ENCODE data around the gene FAM32A.

FAM32A gene

DNA sequence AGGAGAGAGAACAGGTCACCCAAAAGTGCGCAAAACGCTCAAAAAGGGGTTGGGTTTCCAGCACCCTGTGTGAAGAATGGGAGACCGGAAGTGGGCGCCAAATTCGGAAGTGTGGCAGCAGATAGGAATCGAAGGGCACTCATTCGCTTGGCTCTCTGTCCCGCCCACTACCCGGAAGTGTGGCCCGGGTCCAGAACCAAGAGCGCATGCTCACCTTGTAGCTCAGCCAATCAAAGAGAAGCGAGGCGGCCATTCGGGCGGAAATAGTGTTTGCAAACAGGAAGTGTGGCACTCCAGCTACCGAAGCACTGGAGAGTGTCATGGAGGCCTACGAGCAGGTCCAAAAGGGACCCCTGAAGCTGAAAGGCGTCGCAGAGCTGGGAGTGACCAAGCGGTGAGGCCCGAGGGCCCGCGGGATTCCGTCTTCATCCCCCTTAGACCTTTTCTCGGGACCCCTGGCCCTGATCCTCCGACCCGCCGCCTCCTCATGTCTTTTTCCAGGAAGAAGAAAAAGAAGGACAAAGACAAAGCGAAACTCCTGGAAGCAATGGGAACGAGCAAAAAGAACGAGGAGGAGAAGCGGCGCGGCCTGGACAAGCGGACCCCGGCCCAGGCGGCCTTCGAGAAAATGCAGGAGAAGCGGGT is at the start of gene FAM32A:
Gene FAM32A (plus strand): TSS at position 288 of the 645 bp plus-strand sequence. CDS start 33 bp downstream, at position 321.
- H3K27me3 ChIP-seq (replicated peaks; ENCODE audit: control insufficient read depth, insufficient read depth, low read length) = no peaks in the 10 kb centered on the region
- peak within 1 kb of the TSS; percentile 91 for H3K4me3 ChIP-seq (ENCODE audit: low read length)
- peak within 1 kb of the TSS; percentile 96 for H3K9ac ChIP-seq (ENCODE audit: low read length)
- H3K9me3 ChIP-seq (ENCODE audit: control insufficient read depth, low read length) = no peaks in the 10 kb centered on the region
- peaks cover 28% of the 10 kb centered on the region for H3K4me1 ChIP-seq (ENCODE audit: control insufficient read depth, insufficient read depth, low read length)
- H3K36me3 ChIP-seq (ENCODE audit: control insufficient read depth, insufficient read depth, low read length, severe bottlenecking) = peaks cover 19% of the 10 kb centered on the region
- DNase-seq (ENCODE audit: low read depth) = peak; percentile 99

- H3K4me1 ChIP-seq (ENCODE audit: control insufficient read depth, insufficient read depth, low read length) = no peaks in the 10 kb centered on the region
- DNase-seq (ENCODE audit: low read depth) = no peak
- H3K4me3 ChIP-seq (ENCODE audit: low read length) = no peak overlapping the region
- no peaks in the 10 kb centered on the region for H3K27me3 ChIP-seq (replicated peaks; ENCODE audit: control insufficient read depth, insufficient read depth, low read length)
- H3K9ac ChIP-seq (ENCODE audit: low read length) = no peak overlapping the region
- H3K36me3 ChIP-seq (ENCODE audit: control insufficient read depth, insufficient read depth, low read length, severe bottlenecking) = peaks cover 25% of the 10 kb centered on the region
- H3K9me3 ChIP-seq (ENCODE audit: control insufficient read depth, low read length) = no peaks in the 10 kb centered on the region
Observed at GRCh38 chr19:16135430-16136127, 49.6 kb upstream of the FAM32A start.

- peaks cover 25% of the 10 kb centered on the region for H3K36me3 ChIP-seq (ENCODE audit: control insufficient read depth, insufficient read depth, low read length, severe bottlenecking)
- no peak for DNase-seq (ENCODE audit: low read depth)
- H3K9ac ChIP-seq (ENCODE audit: low read length) = no peak overlapping the region
- H3K4me3 ChIP-seq (ENCODE audit: low read length) = no peak overlapping the region
- H3K4me1 ChIP-seq (ENCODE audit: control insufficient read depth, insufficient read depth, low read length) = no peaks in the 10 kb centered on the region
- no peaks in the 10 kb centered on the region for H3K9me3 ChIP-seq (ENCODE audit: control insufficient read depth, low read length)
- H3K27me3 ChIP-seq (replicated peaks; ENCODE audit: control insufficient read depth, insufficient read depth, low read length) = no peaks in the 10 kb centered on the region
Observed at GRCh38 chr19:16136185-16136999, 48.8 kb upstream of the FAM32A start.

- Histone ChIP-seq H3K4me3 (ENCODE audit: low read length) (no peak overlapping the region), H3K4me1 (ENCODE audit: control insufficient read depth, insufficient read depth, low read length) (no peaks in the 10 kb centered on the region), H3K9me3 (ENCODE audit: control insufficient read depth, low read length) (no peaks in the 10 kb centered on the region), H3K9ac (ENCODE audit: low read length) (no peak overlapping the region), H3K27me3 (replicated peaks; ENCODE audit: control insufficient read depth, insufficient read depth, low read length) (peaks cover 6% of the 10 kb centered on the region), H3K36me3 (ENCODE audit: control insufficient read depth, insufficient read depth, low read length, severe bottlenecking) (no peaks in the 10 kb centered on the region)
- no peak for DNase-seq (ENCODE audit: low read depth)
Observed at GRCh38 chr19:16139752-16140151, 45.5 kb upstream of the FAM32A start.

DNA sequence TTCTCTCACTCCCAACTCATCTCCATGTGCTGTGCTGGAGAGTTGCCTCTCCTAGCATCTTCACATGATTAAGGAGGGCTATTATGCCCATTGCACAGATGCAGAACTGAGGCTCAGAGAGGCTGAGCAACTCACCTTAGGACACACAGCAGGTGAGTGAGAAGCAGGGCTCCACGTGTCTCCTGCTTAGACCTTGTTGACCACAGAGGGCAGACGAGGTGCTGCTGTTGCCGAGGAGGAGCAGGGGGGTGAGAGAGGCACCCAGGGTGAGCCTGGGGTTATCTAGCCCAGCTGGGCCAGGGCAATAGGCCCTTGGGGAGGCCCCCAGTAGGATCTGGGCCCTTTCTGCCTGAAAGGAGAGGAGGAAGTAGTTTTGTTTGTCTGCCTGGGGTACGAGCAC is 44.2 kb upstream of the FAM32A start:
- H3K4me1 ChIP-seq (ENCODE audit: control insufficient read depth, insufficient read depth, low read length) = no peaks in the 10 kb centered on the region
- no peak overlapping the region for H3K9ac ChIP-seq (ENCODE audit: low read length)
- no peaks in the 10 kb centered on the region for H3K9me3 ChIP-seq (ENCODE audit: control insufficient read depth, low read length)
- peaks cover 7% of the 10 kb centered on the region for H3K27me3 ChIP-seq (replicated peaks; ENCODE audit: control insufficient read depth, insufficient read depth, low read length)
- no peaks in the 10 kb centered on the region for H3K36me3 ChIP-seq (ENCODE audit: control insufficient read depth, insufficient read depth, low read length, severe bottlenecking)
- no peak overlapping the region for H3K4me3 ChIP-seq (ENCODE audit: low read length)
- no peak for DNase-seq (ENCODE audit: low read depth)

- Histone ChIP-seq H3K9ac (ENCODE audit: low read length) (no peak overlapping the region), H3K27me3 (replicated peaks; ENCODE audit: control insufficient read depth, insufficient read depth, low read length) (peaks cover 11% of the 10 kb centered on the region), H3K36me3 (ENCODE audit: control insufficient read depth, insufficient read depth, low read length, severe bottlenecking) (no peaks in the 10 kb centered on the region), H3K9me3 (ENCODE audit: control insufficient read depth, low read length) (no peaks in the 10 kb centered on the region), H3K4me3 (ENCODE audit: low read length) (no peak overlapping the region), H3K4me1 (ENCODE audit: control insufficient read depth, insufficient read depth, low read length) (no peaks in the 10 kb centered on the region)
- DNase-seq (ENCODE audit: low read depth) = no peak
Observed at GRCh38 chr19:16142032-16142580, 43.1 kb upstream of the FAM32A start.

- no peaks in the 10 kb centered on the region for H3K4me1 ChIP-seq (ENCODE audit: control insufficient read depth, insufficient read depth, low read length)
- DNase-seq (ENCODE audit: low read depth) = no peak
- no peaks in the 10 kb centered on the region for H3K36me3 ChIP-seq (ENCODE audit: control insufficient read depth, insufficient read depth, low read length, severe bottlenecking)
Observed at GRCh38 chr19:16143399-16144215, 41.6 kb upstream of the FAM32A start, which contains the start of gene HSH2D. Gene HSH2D (plus strand): TSS chr19:16143685. CDS start chr19:16148751, 5,066 bp downstream.

DNA sequence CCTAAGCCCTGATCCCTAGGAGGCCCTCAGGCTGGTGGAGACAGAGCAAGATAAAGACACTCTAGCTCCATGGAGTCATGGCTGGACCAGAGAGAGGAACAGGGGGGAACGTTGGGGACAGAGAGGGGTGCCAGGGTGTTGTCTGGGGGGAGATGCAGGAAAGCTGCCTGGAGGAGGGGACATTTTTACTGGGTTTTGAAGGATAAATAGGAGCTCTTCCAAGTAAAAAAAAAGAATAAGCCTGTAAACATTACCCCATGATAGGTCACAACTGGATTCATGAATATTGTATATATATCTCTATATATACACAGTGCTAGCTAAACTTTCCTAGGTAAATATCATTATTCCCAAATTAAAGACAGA is 41.0 kb upstream of the FAM32A start:
- no peak for DNase-seq (ENCODE audit: low read depth)
- H3K4me1 ChIP-seq (ENCODE audit: control insufficient read depth, insufficient read depth, low read length) = no peaks in the 10 kb centered on the region
- H3K9ac ChIP-seq (ENCODE audit: low read length) = no peak overlapping the region
- no peaks in the 10 kb centered on the region for H3K9me3 ChIP-seq (ENCODE audit: control insufficient read depth, low read length)
- H3K27me3 ChIP-seq (replicated peaks; ENCODE audit: control insufficient read depth, insufficient read depth, low read length) = peaks cover 11% of the 10 kb centered on the region
- H3K4me3 ChIP-seq (ENCODE audit: low read length) = no peak overlapping the region
- H3K36me3 ChIP-seq (ENCODE audit: control insufficient read depth, insufficient read depth, low read length, severe bottlenecking) = no peaks in the 10 kb centered on the region

More at GRCh38 chr19:16143399-16144215, 41.6 kb upstream of the FAM32A start, which contains the start of gene HSH2D:
- peaks cover 11% of the 10 kb centered on the region for H3K27me3 ChIP-seq (replicated peaks; ENCODE audit: control insufficient read depth, insufficient read depth, low read length)
- H3K9ac ChIP-seq (ENCODE audit: low read length) = no peak within 1 kb of the TSS
- H3K4me3 ChIP-seq (ENCODE audit: low read length) = no peak within 1 kb of the TSS
- H3K9me3 ChIP-seq (ENCODE audit: control insufficient read depth, low read length) = no peaks in the 10 kb centered on the region

- Histone ChIP-seq H3K4me1 (ENCODE audit: control insufficient read depth, insufficient read depth, low read length) (no peaks in the 10 kb centered on the region), H3K27me3 (replicated peaks; ENCODE audit: control insufficient read depth, insufficient read depth, low read length) (peaks cover 11% of the 10 kb centered on the region), H3K4me3 (ENCODE audit: low read length) (no peak overlapping the region), H3K36me3 (ENCODE audit: control insufficient read depth, insufficient read depth, low read length, severe bottlenecking) (no peaks in the 10 kb centered on the region), H3K9me3 (ENCODE audit: control insufficient read depth, low read length) (no peaks in the 10 kb centered on the region), H3K9ac (ENCODE audit: low read length) (no peak overlapping the region)
- DNase-seq (ENCODE audit: low read depth) = no peak
Observed at GRCh38 chr19:16146112-16146511, 39.1 kb upstream of the FAM32A start.

- Histone ChIP-seq H3K4me1 (ENCODE audit: control insufficient read depth, insufficient read depth, low read length) (no peaks in the 10 kb centered on the region), H3K9me3 (ENCODE audit: control insufficient read depth, low read length) (no peaks in the 10 kb centered on the region), H3K4me3 (ENCODE audit: low read length) (no peak overlapping the region), H3K36me3 (ENCODE audit: control insufficient read depth, insufficient read depth, low read length, severe bottlenecking) (no peaks in the 10 kb centered on the region), H3K27me3 (replicated peaks; ENCODE audit: control insufficient read depth, insufficient read depth, low read length) (peaks cover 7% of the 10 kb centered on the region), H3K9ac (ENCODE audit: low read length) (no peak overlapping the region)
- no peak for DNase-seq (ENCODE audit: low read depth)
Observed at GRCh38 chr19:16148443-16149229, 36.6 kb upstream of the FAM32A start.

Measured in adipocyte (in vitro differentiated cells).